HG03439 (cell line): Measurements from ENCODE around the gene ELFN1.

ENCODE experiments used
- ATAC-seq: cut with Tn5 transposase; IDR thresholded peaks from one replicate; pipeline ENCODE4 v1.9.1; 2021; ENCODE audit warnings: mild to moderate bottlenecking, moderate library complexity; ENCODE audit not compliant: unreplicated experiment

ELFN1 gene

GRCh38 chr7:1642291-1642731 is 27.8 kb upstream of the ELFN1 start:
- no peak for ATAC-seq

- ATAC-seq: no peak
These were observed 26.6 kb upstream of the ELFN1 start for GRCh38 chr7:1643270-1644092.

- no peak for ATAC-seq
These were observed 25.6 kb upstream of the ELFN1 start for GRCh38 chr7:1644341-1645070.

- no peak for ATAC-seq
These were observed 25.0 kb upstream of the ELFN1 start for GRCh38 chr7:1645071-1645409.

GRCh38 chr7:1645476-1645875 is 24.6 kb upstream of the ELFN1 start:
- no peak for ATAC-seq

- no peak for ATAC-seq
These were observed 23.7 kb upstream of the ELFN1 start for GRCh38 chr7:1646391-1646790.

- ATAC-seq: no peak
These were observed 22.9 kb upstream of the ELFN1 start for GRCh38 chr7:1646957-1647891.

GRCh38 chr7:1647961-1648672 is 22.0 kb upstream of the ELFN1 start:
- ATAC-seq: no peak

GRCh38 chr7:1649751-1650326 is 20.2 kb upstream of the ELFN1 start:
- no peak for ATAC-seq

GRCh38 chr7:1650363-1651030 is 19.6 kb upstream of the ELFN1 start:
- no peak for ATAC-seq

- no peak for ATAC-seq
These were observed 19.0 kb upstream of the ELFN1 start for GRCh38 chr7:1651031-1651446.

GRCh38 chr7:1651891-1652290 is 18.2 kb upstream of the ELFN1 start:
- no peak for ATAC-seq

- ATAC-seq: no peak
These were observed 16.6 kb upstream of the ELFN1 start for GRCh38 chr7:1653500-1653899.

GRCh38 chr7:1654111-1654510 is 16.0 kb upstream of the ELFN1 start:
- ATAC-seq: no peak

- ATAC-seq: no peak
These were observed 15.2 kb upstream of the ELFN1 start for GRCh38 chr7:1654738-1655475.

GRCh38 chr7:1659696-1660095 is 10.4 kb upstream of the ELFN1 start:
- ATAC-seq: no peak

- ATAC-seq: no peak
These were observed 8.6 kb upstream of the ELFN1 start for GRCh38 chr7:1661461-1661860.

- ATAC-seq: no peak
These were observed 8.0 kb upstream of the ELFN1 start for GRCh38 chr7:1662101-1662500.

GRCh38 chr7:1662767-1663166 is 7.3 kb upstream of the ELFN1 start:
- ATAC-seq: no peak
